HUDEP-2 (cell line): ENCODE data around the gene TTLL8.
A peak's percentile ranks its signal among the peaks of the same experiment; 100 is the strongest.
"Not testable (repeated sequence)": the region's sequence is repeated elsewhere in the genome, so short reads cannot be mapped to it uniquely, and the experiment has no call there.

Experiments
- DNase-seq, 76 experiments: peaks; one replicate each; lab custom pipeline; 2025; ENCODE audit not compliant: unreplicated experiment in 76 of 76; lab: John Stamatoyannopoulos, UW

Gene TTLL8

DNA sequence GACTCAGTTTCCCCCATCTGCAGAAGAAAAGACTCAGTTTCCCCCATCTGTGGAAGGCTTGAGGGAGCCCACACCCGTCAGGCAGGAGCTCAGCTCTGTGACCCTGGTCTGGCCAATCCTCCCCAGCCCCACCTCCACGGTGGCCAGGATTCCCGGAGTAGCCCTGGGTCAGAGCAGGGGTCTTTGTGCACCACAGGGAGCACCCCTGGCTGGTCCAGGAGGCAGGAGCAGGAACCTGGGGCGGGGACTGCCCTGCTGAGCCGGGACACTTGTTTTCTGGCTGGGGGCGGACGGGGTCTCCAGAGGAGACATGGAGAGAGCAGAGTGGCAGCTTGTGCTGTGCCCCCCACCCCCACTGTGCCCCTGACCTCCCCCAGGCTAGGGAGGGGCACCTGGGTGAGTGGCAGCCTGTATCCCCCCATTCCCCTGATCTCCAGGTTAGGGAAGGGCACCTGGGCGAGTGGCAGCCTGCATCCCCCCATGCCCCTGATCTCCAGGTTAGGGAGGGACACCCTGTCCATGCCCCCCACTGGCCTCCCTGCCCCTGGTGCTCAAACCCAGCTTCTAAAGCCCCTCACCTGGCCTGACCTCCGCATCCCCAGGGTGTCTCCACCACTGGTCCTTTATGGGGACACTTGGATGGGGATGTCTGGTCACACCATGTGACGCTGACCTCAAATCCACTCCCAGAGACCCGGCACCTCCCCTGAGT is 64.3 kb downstream of the TTLL8 start:
- DNase-seq, result no peak

DNA sequence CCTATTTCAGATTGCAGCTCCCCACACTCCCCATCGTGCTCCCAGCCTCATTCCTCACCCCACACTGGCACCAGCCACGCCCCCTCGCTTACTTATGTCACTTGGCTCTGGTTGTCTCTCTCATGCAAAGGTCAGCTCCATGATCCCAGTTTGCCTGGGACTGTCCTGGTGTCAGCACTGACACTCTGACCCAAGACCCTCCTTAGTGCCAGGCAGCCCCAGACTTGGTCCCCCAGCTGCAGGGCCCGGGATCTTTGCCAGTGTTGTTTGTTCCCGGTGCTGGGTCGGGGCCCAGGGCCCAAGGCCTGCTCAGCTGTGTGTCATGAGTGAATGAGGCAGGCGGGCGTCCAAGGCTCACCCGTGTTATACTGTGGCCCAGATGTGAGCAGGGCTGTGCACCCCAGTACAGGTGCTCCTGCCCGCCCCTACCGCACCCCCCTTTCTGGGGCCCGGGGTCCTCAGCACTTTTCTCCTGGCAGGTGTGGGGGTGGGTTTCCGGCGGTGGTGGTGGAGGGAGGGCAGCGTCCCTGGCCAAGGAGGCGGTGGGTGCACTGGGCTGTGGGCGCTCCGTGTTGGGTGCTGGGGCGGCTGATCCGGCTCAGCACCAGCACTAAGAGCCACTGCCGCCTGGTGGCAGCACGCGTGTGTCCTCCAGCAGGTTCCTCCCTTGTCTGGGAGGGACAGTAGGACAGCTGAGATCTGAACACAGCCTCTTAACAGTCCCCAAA is 65.0 kb downstream of the TTLL8 start:
- peak in 52 of 76 experiments; percentile 5 to 64 (median 46) for DNase-seq

DNA sequence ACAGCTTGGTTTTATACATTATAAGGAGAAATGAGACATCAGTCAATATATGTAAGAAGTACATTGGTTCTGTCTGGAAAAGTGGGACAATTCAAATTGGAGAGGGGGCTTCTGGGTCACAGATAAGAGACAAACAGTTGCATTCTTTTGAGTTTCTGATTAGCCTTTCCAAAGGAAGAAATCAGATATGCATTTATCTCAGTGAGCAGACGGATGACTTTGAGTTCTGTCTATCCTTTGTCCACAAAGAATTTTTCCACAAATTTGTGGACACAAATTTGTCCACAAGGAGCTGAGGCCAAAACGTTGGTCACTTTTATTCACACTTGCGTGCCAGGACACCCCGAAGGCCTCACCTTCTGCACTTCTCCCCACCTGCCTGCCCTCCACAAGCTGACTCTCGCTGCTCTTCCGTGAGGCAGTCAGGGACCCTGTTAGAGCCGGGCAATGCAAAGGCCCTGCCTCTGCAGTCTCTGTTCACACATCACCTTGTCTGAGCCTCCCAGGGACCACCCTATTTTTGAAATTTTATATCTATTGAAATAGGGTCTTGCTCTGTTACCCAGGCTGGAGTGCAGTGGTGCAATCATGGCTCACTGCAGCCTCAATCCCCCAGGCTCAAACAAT is 66.1 kb downstream of the TTLL8 start:
- DNase-seq, result no peak

GRCh38 chr22:49991167-49991566 is 66.9 kb downstream of the TTLL8 start:
- DNase-seq, result no peak

- DNase-seq, result not testable (repeated sequence)
Measured at GRCh38 chr22:49989826-49990225, 68.3 kb downstream of the TTLL8 start.

GRCh38 chr22:49986325-49986724 is 71.8 kb downstream of the TTLL8 start:
- no peak for DNase-seq

- peak in 4 of 76 experiments; percentile 12 to 27 (median 20) for DNase-seq
Measured at GRCh38 chr22:49983148-49984042, 74.7 kb downstream of the TTLL8 start.

GRCh38 chr22:49981799-49982198 is 76.3 kb downstream of the TTLL8 start:
- not testable (repeated sequence) for DNase-seq

DNA sequence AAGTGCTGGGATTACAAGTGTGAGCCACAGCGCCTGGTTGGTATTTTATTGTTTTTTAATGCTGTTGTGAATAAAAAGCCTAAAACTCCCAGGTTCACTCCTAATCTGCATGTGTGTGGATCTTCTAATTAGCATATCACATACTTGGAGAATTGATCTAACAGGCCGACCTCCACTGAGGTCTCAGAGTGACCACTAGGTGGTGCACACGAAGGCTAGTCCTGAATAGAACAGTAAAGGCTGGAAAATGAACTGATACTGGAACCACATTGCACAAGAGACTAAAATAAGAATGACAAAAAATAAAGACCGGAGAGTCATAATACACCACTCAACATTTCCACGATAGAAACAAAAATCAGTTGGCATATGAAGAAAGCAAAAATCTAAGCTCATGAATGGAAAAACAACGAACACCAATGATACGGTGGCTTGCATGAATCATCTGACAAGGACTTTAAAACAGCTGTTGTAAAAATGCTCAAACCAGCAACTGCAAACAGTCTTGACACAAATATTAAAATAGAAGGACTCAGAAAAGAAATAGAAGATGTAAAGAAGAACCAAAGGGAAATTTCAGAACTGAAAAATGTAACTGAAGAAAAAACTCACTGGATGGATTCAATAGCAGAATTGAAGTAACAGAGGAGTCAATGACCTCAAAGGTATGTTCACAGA is 78.4 kb downstream of the TTLL8 start:
- DNase-seq, result peak in 36 of 76 experiments; percentile 9 to 63 (median 33)

- DNase-seq, result no peak
Measured at GRCh38 chr22:49977578-49977977, 80.5 kb downstream of the TTLL8 start.

DNA sequence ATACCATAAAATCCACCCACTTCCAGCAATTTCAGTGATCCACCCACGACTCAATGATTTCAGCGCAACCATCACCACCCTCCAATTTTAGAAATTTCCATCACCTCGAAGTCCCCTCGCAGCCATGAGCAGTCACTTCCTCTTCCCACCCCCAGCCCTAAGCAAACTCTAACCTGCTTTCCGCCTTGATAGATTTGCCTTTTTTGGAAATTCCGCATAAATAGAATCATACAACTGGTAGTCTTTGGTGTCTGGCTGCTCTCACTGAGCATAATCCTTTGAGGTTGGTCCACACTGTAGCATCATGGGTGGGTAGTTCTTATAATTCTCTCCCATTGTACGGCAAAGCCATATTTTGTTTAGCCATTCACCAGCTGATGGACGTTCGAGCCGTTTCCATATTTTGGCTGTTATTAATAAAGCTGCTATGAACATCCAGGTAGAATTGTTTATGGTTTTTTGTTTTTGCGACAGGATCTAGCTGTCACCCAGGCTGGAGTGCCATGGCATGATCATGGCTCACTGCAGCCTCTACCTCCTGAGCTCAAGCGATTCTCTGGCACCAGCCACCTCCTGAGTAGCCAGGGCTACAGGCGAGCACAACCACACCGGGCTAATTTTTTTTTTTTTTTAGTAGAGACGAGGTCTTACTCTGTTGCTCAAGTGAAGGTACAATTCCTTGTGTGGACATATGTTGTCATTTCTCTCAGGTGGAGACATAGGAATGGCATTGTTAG is 81.5 kb downstream of the TTLL8 start:
- DNase-seq, result peak in 1 of 76 experiments; percentile 23

DNA sequence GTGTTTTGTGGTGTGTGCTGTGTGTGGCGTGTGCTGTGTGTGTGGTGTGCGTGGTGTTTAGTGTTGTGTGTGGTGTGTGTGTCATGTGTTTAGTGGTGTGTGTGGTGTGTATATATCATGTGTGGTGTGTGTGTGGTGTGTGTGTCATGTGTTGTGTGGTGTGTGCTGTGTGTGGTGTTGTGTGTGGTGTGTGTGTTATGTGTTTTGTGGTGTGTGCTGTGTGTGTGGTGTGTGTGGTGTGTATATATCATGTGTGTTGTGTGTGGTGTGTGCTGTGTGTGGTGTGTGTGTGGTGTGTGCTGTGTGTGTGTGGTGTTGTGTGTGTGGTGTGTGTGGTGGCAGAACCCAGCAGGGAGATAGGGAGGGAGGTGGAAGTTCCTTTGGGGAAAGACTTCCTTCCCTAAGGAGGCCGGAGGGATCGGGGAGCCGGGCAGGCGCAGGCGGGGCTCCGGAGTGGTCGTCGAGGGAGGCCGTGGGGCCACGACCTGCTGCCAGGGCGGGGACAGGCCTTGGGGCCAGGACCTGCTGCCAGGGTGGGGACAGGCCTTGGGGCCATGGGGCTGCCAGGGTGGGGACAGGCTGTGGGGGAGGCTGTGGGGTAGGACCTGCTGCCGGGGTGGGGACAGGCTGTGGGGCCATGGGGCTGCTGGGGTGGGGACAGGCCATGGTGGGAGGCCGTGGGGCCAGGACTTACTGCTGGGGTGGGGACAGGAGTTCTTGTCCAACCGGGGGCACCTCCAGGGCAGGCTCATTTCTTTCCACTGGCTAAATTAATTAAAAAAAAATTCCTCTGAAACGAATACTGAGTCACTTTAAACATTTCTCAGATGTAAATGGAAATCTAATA is 82.3 kb downstream of the TTLL8 start:
- peak in 26 of 76 experiments; percentile 13 to 58 (median 38) for DNase-seq

DNA sequence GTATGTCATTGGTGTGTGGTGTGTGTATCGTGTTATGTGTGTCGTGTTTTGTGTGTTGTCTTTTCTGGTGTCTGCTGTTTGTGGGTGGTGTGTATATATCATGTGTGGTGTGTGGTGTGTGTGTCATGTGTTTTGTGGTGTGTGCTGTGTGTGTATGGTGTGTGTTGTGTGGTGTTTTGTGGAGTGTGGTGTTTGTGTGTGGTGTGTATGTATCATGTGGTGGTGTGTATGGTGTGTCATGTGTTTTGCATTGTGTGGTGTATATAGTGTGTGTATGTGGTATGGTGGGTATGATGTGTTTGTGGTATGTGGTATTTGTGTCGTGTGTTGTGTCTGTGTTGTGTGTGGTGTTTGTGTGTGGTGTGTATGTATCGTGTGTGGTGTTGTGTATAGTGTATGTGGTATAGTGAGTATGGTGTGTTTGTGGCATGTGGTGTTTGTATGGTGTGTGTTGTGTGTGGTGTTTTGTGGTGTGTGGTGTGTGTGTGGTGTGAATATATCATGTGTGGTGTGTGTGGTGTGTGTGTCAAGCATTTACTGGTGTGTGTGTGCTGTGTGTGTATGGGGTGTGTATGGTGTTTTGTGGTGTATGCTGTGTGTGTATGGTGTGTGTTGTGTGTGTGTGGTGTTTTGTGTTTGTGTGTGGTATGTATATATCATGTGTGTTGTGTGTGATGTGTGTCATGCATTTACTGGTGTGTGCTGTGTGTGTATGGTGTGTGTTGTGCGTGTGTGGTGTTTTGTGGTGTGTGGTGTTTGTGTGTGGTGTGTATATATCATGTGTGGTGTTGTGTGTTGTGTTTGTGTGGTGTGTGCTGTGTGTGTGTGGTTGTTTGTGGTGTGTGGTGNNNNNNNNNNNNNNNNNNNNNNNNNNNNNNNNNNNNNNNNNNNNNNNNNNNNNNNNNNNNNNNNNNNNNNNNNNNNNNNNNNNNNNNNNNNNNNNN is 84.8 kb downstream of the TTLL8 start:
- no peak for DNase-seq

DNA sequence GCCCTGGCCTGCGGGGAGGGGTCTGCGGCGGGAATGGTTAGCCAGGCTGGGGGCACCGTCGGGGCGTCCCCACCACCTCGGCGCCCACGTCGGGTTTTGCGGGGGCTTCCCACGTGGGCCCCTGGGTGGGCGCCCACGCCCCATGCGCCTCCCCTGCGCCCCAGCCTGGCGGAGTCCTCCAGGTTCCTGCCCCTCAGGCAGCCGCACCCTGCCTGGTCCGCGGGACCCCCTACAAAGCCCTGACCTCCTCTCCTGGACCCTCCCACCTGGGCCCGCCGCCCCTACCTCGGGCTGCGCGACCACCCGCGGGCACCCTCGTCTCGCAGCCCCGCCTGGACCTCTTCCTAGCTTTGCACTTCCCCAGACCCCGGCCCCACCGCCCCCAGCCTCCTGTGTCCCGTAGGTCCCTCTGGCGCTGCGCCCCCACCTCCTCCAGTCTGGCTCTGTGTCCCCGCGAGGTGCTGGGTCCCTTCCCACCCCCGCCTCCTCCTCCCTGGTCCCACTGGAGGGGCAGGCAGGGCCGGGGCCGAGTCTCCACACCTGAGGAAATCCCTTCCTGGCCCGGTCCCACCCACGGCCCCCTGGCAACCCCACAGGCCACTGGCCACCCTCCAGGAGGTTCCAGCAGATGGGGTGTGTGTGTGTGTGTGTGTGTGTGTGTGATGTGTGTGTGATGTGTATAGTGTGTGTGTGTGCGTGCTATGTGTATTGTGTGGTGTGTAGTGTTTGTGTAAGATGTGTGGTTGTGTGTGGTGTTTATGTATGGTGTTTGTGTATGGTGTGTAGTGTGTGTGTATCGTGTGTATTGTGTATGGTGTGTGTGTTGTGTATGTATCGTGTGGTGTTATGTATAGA is 85.7 kb downstream of the TTLL8 start:
- no peak for DNase-seq

GRCh38 chr22:49971232-49972162 is 86.6 kb downstream of the TTLL8 start:
- peak in 62 of 76 experiments; percentile 23 to 85 (median 64) for DNase-seq
